Memory B cell (primary cell): Measurements from ENCODE around the gene TPM4.
"Not testable (repeated sequence)": the region's sequence is repeated elsewhere in the genome, so short reads cannot be mapped to it uniquely, and the experiment has no call there.

Experiments
- ATAC-seq: fragments of 150-1000 bp; cut with Tn5 transposase; 2 replicates; pipeline ENCODE4 v1.10.0; 2021; ENCODE audit warnings: low read depth, mild to moderate bottlenecking, moderate library complexity
- DNase-seq, 2 donors: peaks; one replicate each; pipeline ENCODE4 v3.0.0; 2022; ENCODE audit warnings: low spot score in 2 of 2
- H3K27ac Mint-ChIP-seq: one replicate; pipeline ENCODE4 v1.8.0; 2022; ENCODE audit warnings: mild to moderate bottlenecking, moderate library complexity, mixed read lengths
- H3K27me3 Mint-ChIP-seq: one replicate; pipeline ENCODE4 v1.8.0; 2022; ENCODE audit warnings: mixed read lengths
- H3K36me3 Mint-ChIP-seq: one replicate; pipeline ENCODE4 v1.8.0; 2022; ENCODE audit warnings: mild to moderate bottlenecking, mixed read lengths
- H3K4me1 Mint-ChIP-seq: one replicate; pipeline ENCODE4 v1.8.0; 2022; ENCODE audit warnings: mixed read lengths
- H3K4me3 Mint-ChIP-seq: one replicate; pipeline ENCODE4 v1.8.0; 2022; ENCODE audit warnings: mild to moderate bottlenecking, moderate library complexity, mixed read lengths
- H3K9me3 Mint-ChIP-seq: one replicate; pipeline ENCODE4 v1.8.0; 2022; ENCODE audit warnings: mixed read lengths

Gene TPM4

GRCh38 chr19:16073481-16073880, 2.8 kb upstream of the TPM4 start:
- H3K36me3 Mint-ChIP-seq: no peaks in the 10 kb centered on the region
- H3K4me3 Mint-ChIP-seq: no peak overlapping the region
- no peaks in the 10 kb centered on the region for H3K27me3 Mint-ChIP-seq
- DNase-seq (no peak), ATAC-seq (no peak)
- peaks cover 22% of the 10 kb centered on the region for H3K4me1 Mint-ChIP-seq
- peak overlapping the region; percentile 94 for H3K27ac Mint-ChIP-seq
- no peaks in the 10 kb centered on the region for H3K9me3 Mint-ChIP-seq

GRCh38 chr19:16073988-16074387, 2.3 kb upstream of the TPM4 start:
- Mint-ChIP-seq H3K4me1 (peaks cover 26% of the 10 kb centered on the region), H3K36me3 (no peaks in the 10 kb centered on the region), H3K4me3 (no peak overlapping the region), H3K27me3 (no peaks in the 10 kb centered on the region), H3K9me3 (no peaks in the 10 kb centered on the region), H3K27ac (peak overlapping the region; percentile 94)
- DNase-seq: no peak
- no peak for ATAC-seq

- H3K4me1 Mint-ChIP-seq: peaks cover 31% of the 10 kb centered on the region
- H3K4me3 Mint-ChIP-seq: peak overlapping the region; percentile 67
- no peak for ATAC-seq
- H3K9me3 Mint-ChIP-seq: no peaks in the 10 kb centered on the region
- no peaks in the 10 kb centered on the region for H3K27me3 Mint-ChIP-seq
- no peak for DNase-seq
- H3K36me3 Mint-ChIP-seq: no peaks in the 10 kb centered on the region
- H3K27ac Mint-ChIP-seq: peak overlapping the region; percentile 94
These were observed 1.6 kb upstream of the TPM4 start for GRCh38 chr19:16074488-16075365.

GRCh38 chr19:16075430-16076153, 703 bp upstream of the TPM4 start:
- no peak for ATAC-seq
- Mint-ChIP-seq H3K27me3 (no peaks in the 10 kb centered on the region), H3K27ac (peak overlapping the region; percentile 94)

GRCh38 chr19:16076958-16077611, 790 bp downstream of the TPM4 start:
- Mint-ChIP-seq H3K27me3 (no peaks in the 10 kb centered on the region), H3K27ac (peak overlapping the region; percentile 94), H3K4me1 (peaks cover 40% of the 10 kb centered on the region), H3K36me3 (peaks cover 3% of the 10 kb centered on the region), H3K4me3 (peak overlapping the region; percentile 88), H3K9me3 (no peaks in the 10 kb centered on the region)
- ATAC-seq (no peak), DNase-seq (no peak)

More at GRCh38 chr19:16075430-16076153, 703 bp upstream of the TPM4 start:
- no peaks in the 10 kb centered on the region for H3K9me3 Mint-ChIP-seq
- H3K36me3 Mint-ChIP-seq: no peaks in the 10 kb centered on the region
- DNase-seq: no peak
- H3K4me1 Mint-ChIP-seq: peaks cover 33% of the 10 kb centered on the region
- peak overlapping the region; percentile 88 for H3K4me3 Mint-ChIP-seq

GRCh38 chr19:16077984-16078758, 1.9 kb downstream of the TPM4 start:
- Mint-ChIP-seq H3K36me3 (peaks cover 7% of the 10 kb centered on the region), H3K4me1 (peaks cover 45% of the 10 kb centered on the region), H3K27me3 (no peaks in the 10 kb centered on the region), H3K27ac (peak overlapping the region; percentile 94), H3K4me3 (peak overlapping the region; percentile 88), H3K9me3 (no peaks in the 10 kb centered on the region)
- no peak for DNase-seq
- no peak for ATAC-seq

- Mint-ChIP-seq H3K9me3 (no peaks in the 10 kb centered on the region), H3K27me3 (no peaks in the 10 kb centered on the region), H3K4me3 (peak overlapping the region; percentile 88), H3K27ac (peak overlapping the region; percentile 94), H3K4me1 (peaks cover 43% of the 10 kb centered on the region), H3K36me3 (peaks cover 9% of the 10 kb centered on the region)
- ATAC-seq (peak; percentile 71), DNase-seq (peak in 1 of 2 donors; percentile 60)
These were observed 2.7 kb downstream of the TPM4 start for GRCh38 chr19:16078759-16079707.

GRCh38 chr19:16084067-16084685, 7.9 kb downstream of the TPM4 start:
- ATAC-seq (no peak), DNase-seq (no peak)
- Mint-ChIP-seq H3K27me3 (no peaks in the 10 kb centered on the region), H3K4me3 (no peak overlapping the region), H3K9me3 (no peaks in the 10 kb centered on the region), H3K4me1 (peaks cover 37% of the 10 kb centered on the region), H3K27ac (no peak overlapping the region), H3K36me3 (peaks cover 28% of the 10 kb centered on the region)

GRCh38 chr19:16085115-16085514, 8.8 kb downstream of the TPM4 start:
- no peak overlapping the region for H3K4me3 Mint-ChIP-seq

GRCh38 chr19:16087404-16087803, 11.1 kb downstream of the TPM4 start:
- not testable (repeated sequence) for H3K27ac Mint-ChIP-seq, H3K27me3 Mint-ChIP-seq, ATAC-seq, H3K9me3 Mint-ChIP-seq, DNase-seq, H3K4me3 Mint-ChIP-seq
- peaks cover 19% of the 10 kb centered on the region for H3K4me1 Mint-ChIP-seq
- H3K36me3 Mint-ChIP-seq: peaks cover 35% of the 10 kb centered on the region

More at GRCh38 chr19:16085115-16085514, 8.8 kb downstream of the TPM4 start:
- H3K4me1 Mint-ChIP-seq: peaks cover 31% of the 10 kb centered on the region
- DNase-seq: no peak
- peaks cover 33% of the 10 kb centered on the region for H3K36me3 Mint-ChIP-seq
- no peaks in the 10 kb centered on the region for H3K27me3 Mint-ChIP-seq
- no peak for ATAC-seq
- peak overlapping the region; percentile 46 for H3K27ac Mint-ChIP-seq
- no peaks in the 10 kb centered on the region for H3K9me3 Mint-ChIP-seq

GRCh38 chr19:16087940-16088339, 11.6 kb downstream of the TPM4 start:
- ATAC-seq: no peak
- no peak overlapping the region for H3K4me3 Mint-ChIP-seq
- no peaks in the 10 kb centered on the region for H3K9me3 Mint-ChIP-seq
- DNase-seq: no peak
- H3K27me3 Mint-ChIP-seq: no peaks in the 10 kb centered on the region
- H3K4me1 Mint-ChIP-seq: peaks cover 17% of the 10 kb centered on the region
- no peak overlapping the region for H3K27ac Mint-ChIP-seq
- H3K36me3 Mint-ChIP-seq: peaks cover 36% of the 10 kb centered on the region

- Mint-ChIP-seq H3K4me1 (peaks cover 15% of the 10 kb centered on the region), H3K9me3 (no peaks in the 10 kb centered on the region), H3K27me3 (no peaks in the 10 kb centered on the region), H3K4me3 (no peak overlapping the region), H3K36me3 (peaks cover 38% of the 10 kb centered on the region), H3K27ac (peak overlapping the region; percentile 80)
- ATAC-seq: no peak
- DNase-seq: no peak
These were observed 12.2 kb downstream of the TPM4 start for GRCh38 chr19:16088351-16089009.
